ENCODE data around the gene LRRC25.
A peak's percentile ranks its signal among the peaks of the same experiment; 100 is the strongest.

The LRRC25 gene

GRCh38 chr19:18390065-18390907 lies 7.1 kb downstream of the LRRC25 start:
- H3K4me3 ChIP-seq (ENCODE audit: low read depth, low read length), result no peak overlapping the region
- no peak for TF ChIP-seq MYC (IDR thresholded peaks at IDR 0.05; ENCODE audit: low read depth, low read length)
- TF ChIP-seq MAX (IDR thresholded peaks at IDR 0.05; ENCODE audit: low read depth, low read length), result no peak
- TF ChIP-seq CTCF (IDR thresholded peaks at IDR 0.05; ENCODE audit: low read depth, low read length), result no peak
- no peak for TF ChIP-seq POLR2A (IDR thresholded peaks at IDR 0.05; ENCODE audit: extremely low read depth, insufficient read length)
- no peak for DNase-seq (ENCODE audit: low read depth)

GRCh38 chr19:18389726-18390064 lies 7.7 kb downstream of the LRRC25 start:
- H3K4me3 ChIP-seq (ENCODE audit: low read depth, low read length), result no peak overlapping the region
- DNase-seq (ENCODE audit: low read depth), result no peak
- TF ChIP-seq MAX (IDR thresholded peaks at IDR 0.05; ENCODE audit: low read depth, low read length), result no peak
- no peak for TF ChIP-seq CTCF (IDR thresholded peaks at IDR 0.05; ENCODE audit: low read depth, low read length)
- no peak for TF ChIP-seq MYC (IDR thresholded peaks at IDR 0.05; ENCODE audit: low read depth, low read length)
- TF ChIP-seq POLR2A (IDR thresholded peaks at IDR 0.05; ENCODE audit: extremely low read depth, insufficient read length), result no peak

- no peak for TF ChIP-seq MYC (IDR thresholded peaks at IDR 0.05; ENCODE audit: low read depth, low read length)
- no peak for TF ChIP-seq MAX (IDR thresholded peaks at IDR 0.05; ENCODE audit: low read depth, low read length)
- TF ChIP-seq POLR2A (IDR thresholded peaks at IDR 0.05; ENCODE audit: extremely low read depth, insufficient read length), result no peak
- no peak for TF ChIP-seq CTCF (IDR thresholded peaks at IDR 0.05; ENCODE audit: low read depth, low read length)
- no peak for DNase-seq (ENCODE audit: low read depth)
- no peak overlapping the region for H3K4me3 ChIP-seq (ENCODE audit: low read depth, low read length)
Measured at GRCh38 chr19:18388960-18389725, 8.3 kb downstream of the LRRC25 start.

GRCh38 chr19:18388100-18388959 lies 9.1 kb downstream of the LRRC25 start:
- TF ChIP-seq MYC (IDR thresholded peaks at IDR 0.05; ENCODE audit: low read depth, low read length) (peak; percentile 85), POLR2A (IDR thresholded peaks at IDR 0.05; ENCODE audit: extremely low read depth, insufficient read length) (no peak), CTCF (IDR thresholded peaks at IDR 0.05; ENCODE audit: low read depth, low read length) (peak; percentile 83), MAX (IDR thresholded peaks at IDR 0.05; ENCODE audit: low read depth, low read length) (peak; percentile 86)
- no peak overlapping the region for H3K4me3 ChIP-seq (ENCODE audit: low read depth, low read length)
- DNase-seq (ENCODE audit: low read depth), result peak; percentile 81

- DNase-seq (ENCODE audit: low read depth), result no peak
- TF ChIP-seq MAX (IDR thresholded peaks at IDR 0.05; ENCODE audit: low read depth, low read length), result no peak
- TF ChIP-seq MYC (IDR thresholded peaks at IDR 0.05; ENCODE audit: low read depth, low read length), result no peak
- no peak for TF ChIP-seq CTCF (IDR thresholded peaks at IDR 0.05; ENCODE audit: low read depth, low read length)
- no peak for TF ChIP-seq POLR2A (IDR thresholded peaks at IDR 0.05; ENCODE audit: extremely low read depth, insufficient read length)
- no peak overlapping the region for H3K4me3 ChIP-seq (ENCODE audit: low read depth, low read length)
Measured at GRCh38 chr19:18386543-18387271, 10.7 kb downstream of the LRRC25 start.
